Measurements from ENCODE around the gene EGLN2.
"Not testable (repeated sequence)": the region's sequence is repeated elsewhere in the genome, so short reads cannot be mapped to it uniquely, and the experiment has no call there.

DNA sequence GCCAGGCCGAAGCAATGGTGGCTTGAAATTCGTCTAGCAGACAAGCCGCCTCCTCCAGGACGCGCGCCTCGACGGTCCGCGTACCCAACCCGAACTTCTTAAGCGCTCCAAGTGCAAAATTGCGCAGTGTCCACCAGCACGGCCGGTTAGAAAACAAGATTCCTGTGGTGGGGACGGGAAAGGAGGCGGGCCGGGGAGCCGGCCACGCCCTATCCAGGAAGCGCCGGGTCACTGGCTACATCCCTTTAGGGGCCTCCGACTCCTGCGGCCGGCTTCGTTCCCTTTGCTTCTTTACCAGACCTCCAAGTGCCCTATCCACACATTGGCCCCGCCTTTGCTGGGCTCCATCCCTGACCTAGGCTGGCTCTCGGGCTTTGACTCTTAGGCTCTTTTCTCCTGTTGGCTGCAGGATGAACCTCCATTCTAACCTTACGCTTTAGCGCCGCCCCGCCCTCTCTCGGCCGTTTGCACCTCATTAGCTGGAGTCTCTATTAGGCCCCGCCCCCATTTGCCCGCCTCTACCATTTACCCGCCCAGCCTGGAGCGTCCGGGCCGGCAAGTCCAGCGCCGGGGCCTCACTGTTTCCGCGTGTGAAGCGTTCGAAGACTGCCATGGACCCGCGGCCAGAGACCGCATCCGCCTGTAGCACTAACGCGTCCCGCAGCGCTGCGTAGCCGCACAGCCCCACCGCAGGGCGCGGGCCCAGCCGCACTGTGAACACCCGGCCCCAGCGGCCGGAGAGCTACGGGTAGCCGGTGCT lies 11.8 kb downstream of the EGLN2 start:
- TF ChIP-seq, protein P1, sequence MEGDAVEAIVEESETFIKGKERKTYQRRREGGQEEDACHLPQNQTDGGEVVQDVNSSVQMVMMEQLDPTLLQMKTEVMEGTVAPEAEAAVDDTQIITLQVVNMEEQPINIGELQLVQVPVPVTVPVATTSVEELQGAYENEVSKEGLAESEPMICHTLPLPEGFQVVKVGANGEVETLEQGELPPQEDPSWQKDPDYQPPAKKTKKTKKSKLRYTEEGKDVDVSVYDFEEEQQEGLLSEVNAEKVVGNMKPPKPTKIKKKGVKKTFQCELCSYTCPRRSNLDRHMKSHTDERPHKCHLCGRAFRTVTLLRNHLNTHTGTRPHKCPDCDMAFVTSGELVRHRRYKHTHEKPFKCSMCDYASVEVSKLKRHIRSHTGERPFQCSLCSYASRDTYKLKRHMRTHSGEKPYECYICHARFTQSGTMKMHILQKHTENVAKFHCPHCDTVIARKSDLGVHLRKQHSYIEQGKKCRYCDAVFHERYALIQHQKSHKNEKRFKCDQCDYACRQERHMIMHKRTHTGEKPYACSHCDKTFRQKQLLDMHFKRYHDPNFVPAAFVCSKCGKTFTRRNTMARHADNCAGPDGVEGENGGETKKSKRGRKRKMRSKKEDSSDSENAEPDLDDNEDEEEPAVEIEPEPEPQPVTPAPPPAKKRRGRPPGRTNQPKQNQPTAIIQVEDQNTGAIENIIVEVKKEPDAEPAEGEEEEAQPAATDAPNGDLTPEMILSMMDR (IDR thresholded peaks at IDR 0.05) = peak in 2 of 6 experiments; percentile 10 to 25
- not testable (repeated sequence) for TF ChIP-seq POLR2A (IDR thresholded peaks at IDR 0.05)

Data from esophagus squamous epithelium (tissue), 4 donors.